Measurements from ENCODE around the gene GFOD2.

- TF ChIP-seq GATA3 (IDR thresholded peaks at IDR 0.05; ENCODE audit: low read depth, low read length) (no peak), GATA2 (IDR thresholded peaks at IDR 0.05; ENCODE audit: low read depth, low read length) (no peak)
Measured at GRCh38 chr16:67752641-67753040, 33.5 kb upstream of the GFOD2 start.
